ENCODE results near the gene NECAP2.

- TF ChIP-seq POLR2A (IDR thresholded peaks at IDR 0.05) (no peak), CTCF (IDR thresholded peaks at IDR 0.05) (no peak)
Observed at GRCh38 chr1:16436946-16437474, 3.5 kb upstream of the NECAP2 start, which contains the start of gene SPATA21.

Data from ovary (tissue), 3 donors.